Pancreas (tissue), 10 donors: ENCODE data around the gene WLS. TPM values are rescaled to one million over a fixed set of nuclear protein-coding genes. Genes with fewer than 3 reads are reported as not detected.

Experiments
- ATAC-seq, 4 donors: fragments of 200-7000 bp; cut with Tn5 transposase; one replicate each; pipeline versions ENCODE4 v1.8.0 to v1.9.1; 2020; ENCODE audit warnings: mild to moderate bottlenecking in 4 of 4, moderate library complexity in 4 of 4
- DNase-seq, 6 donors: peaks; one replicate each; pipeline ENCODE4 v3.0.0-alpha.2; 2020
- FAIRE-seq: peaks from 2 replicates; lab custom pipeline; 2012; peaks lifted over from hg19 to GRCh38; lab: Jason Lieb, UNC
- H3K27ac ChIP-seq, 4 donors: fragments of 200-600 bp; sonication (generic); 1 replicate in 3 of 4; 2 replicates in 1 of 4; pipeline versions ENCODE4 v1.5.0 to v1.8.0; 2020
- H3K27me3 ChIP-seq, 4 donors: fragments of 200-600 bp; one replicate each; pipeline ENCODE4 v1.8.0; 2021
- H3K36me3 ChIP-seq, 3 donors: fragments of 200-600 bp; sonication (generic) in 1 of 3; one replicate each; pipeline versions ENCODE4 v1.5.0 to v1.8.0; 2020 to 2021
- H3K4me1 ChIP-seq, 3 donors: fragments of 200-600 bp; one replicate each; pipeline ENCODE4 v1.8.0; 2021
- H3K4me3 ChIP-seq, 4 donors: fragments of 200-600 bp; sonication (generic) in 2 of 4; one replicate each; pipeline versions ENCODE4 v1.5.0 to v1.8.0; 2020 to 2021
- H3K9me3 ChIP-seq, 4 donors: fragments of 200-600 bp; one replicate each; pipeline ENCODE4 v1.8.0; 2021
- CTCF ChIP-seq, 4 donors: fragments of 200-600 bp; sonication (generic) in 3 of 4; IDR thresholded peaks; one replicate each; pipeline versions ENCODE4 v1.5.0 to v1.8.0; 2021; ENCODE audit warnings: antibody characterized with exemption in 4 of 4
- WGBS, 2 donors: extraction: QIAGEN DNeasy Blood & Tissue Kit; methylation state at CpG; one replicate each; pipeline ENCODE4 v1.1.7; 2013; 5-methylcytosine and 5-hydroxymethylcytosine counted together
- intact Hi-C, 3 donors: fragments of 100-400 bp; cut with DNase I; formaldehyde crosslinking; loops; one replicate each; pipeline versions ENCODE4 v1.11.1 to v1.14.2; 2022
- polyA plus RNA-seq, 2 donors: library from polyadenylated mRNA; stranded (reverse); fragments of 200-250 nt; gene quantifications; one replicate each; pipeline ENCODE4 v1.2.3, GENCODE V29; 2013
- total RNA-seq, 6 donors: library from RNA; stranded (reverse); fragmentation: NEBNext Ultra II Directional in 4 of 6; extraction: Animal tissue kit (Norgen Biotek cat#: 25700) in 4 of 6; gene quantifications; one replicate each; pipeline versions ENCODE4 v1.2.1 to v1.2.4, GENCODE V29; 2021 to 2023
- donor health status: healthy with polysubstance abuse.
- donor health status: DM: no; HTN: no; CAD: no; lungs with moderate emphysema.
- donor health status: DM: no; HTN: no; CAD: no.
- donor health status: control.
- donor health status: control.
- donor health status: Bipolar disorder and iron deficiency.
- donor health status: DM: yes; HTN: yes; CAD: no.
- donor health status: DM: no; HTN: no; CAD: no.
- donor health status: DM: no; HTN: no; CAD: no.
- donor health status: DM: yes; HTN: yes; CAD: no.

The WLS gene
- total and polyA plus RNA-seq, 8 donors = 32.5 to 121 (median 68.8) TPM

- DNase-seq (peak in 4 of 6 donors; percentile 51 to 68 (median 60)), FAIRE-seq (no peak), ATAC-seq (peak; percentile 74 to 80 (median 78))
- Histone ChIP-seq H3K36me3 (no peaks in the 10 kb centered on the region), H3K9me3 (no peaks in the 10 kb centered on the region), H3K27ac (peak overlapping the region in 3 of 4 donors; percentile 29 to 76 (median 71)), H3K4me1 (peaks cover 21 to 51% (median 46%) of the 10 kb centered on the region in 3 donors), H3K27me3 (no peaks in the 10 kb centered on the region), H3K4me3 (no peak overlapping the region)
- 8 to 14% methylated on average over 4 of the region's 4 CpGs for WGBS, 2 donors
- intact Hi-C loops = no loop called here
- TF ChIP-seq CTCF (IDR thresholded peaks at IDR 0.05) = peak in 1 of 4 donors; percentile 14
These were observed 27.2 kb downstream of the WLS start for GRCh38 chr1:68204977-68205630.

GRCh38 chr1:68202239-68202832 is 30.0 kb downstream of the WLS start:
- no peak for ATAC-seq
- Histone ChIP-seq H3K4me3 (no peak overlapping the region), H3K9me3 (no peaks in the 10 kb centered on the region), H3K27me3 (no peaks in the 10 kb centered on the region), H3K27ac (peak overlapping the region in 1 of 4 donors; percentile 29), H3K4me1 (peaks cover 40 to 69% (median 68%) of the 10 kb centered on the region in 3 donors), H3K36me3 (no peaks in the 10 kb centered on the region)
- DNase-seq = no peak
- FAIRE-seq = no peak
- intact Hi-C loops = no loop called here
- 82 to 90% methylated on average over 5 of the region's 5 CpGs for WGBS, 2 donors
- TF ChIP-seq CTCF (IDR thresholded peaks at IDR 0.05) = no peak

- 80 to 85% methylated on average over 7 of the region's 7 CpGs for WGBS, 2 donors
- intact Hi-C loops = no loop called here
- DNase-seq (no peak), ATAC-seq (no peak), FAIRE-seq (no peak)
- Histone ChIP-seq H3K27ac (no peak overlapping the region), H3K4me1 (peaks cover 46 to 72% (median 70%) of the 10 kb centered on the region in 3 donors), H3K4me3 (no peak overlapping the region), H3K36me3 (no peaks in the 10 kb centered on the region), H3K27me3 (no peaks in the 10 kb centered on the region), H3K9me3 (no peaks in the 10 kb centered on the region)
- TF ChIP-seq CTCF (IDR thresholded peaks at IDR 0.05) = no peak
These were observed 30.6 kb downstream of the WLS start for GRCh38 chr1:68201546-68202238.

GRCh38 chr1:68199603-68200002 is 32.7 kb downstream of the WLS start:
- FAIRE-seq (no peak), ATAC-seq (no peak), DNase-seq (no peak)
- intact Hi-C loops = no loop called here
- no peaks in the 10 kb centered on the region for H3K27me3 ChIP-seq
- no peaks in the 10 kb centered on the region for H3K9me3 ChIP-seq
- no peak overlapping the region for H3K4me3 ChIP-seq
- H3K36me3 ChIP-seq = no peaks in the 10 kb centered on the region
- H3K27ac ChIP-seq = peak overlapping the region in 1 of 4 donors; percentile 70
- WGBS, 2 donors = 74 to 76% methylated on average over 2 of the region's 2 CpGs
- no peak for TF ChIP-seq CTCF (IDR thresholded peaks at IDR 0.05)
- peaks cover 43 to 65% (median 63%) of the 10 kb centered on the region in 3 donors for H3K4me1 ChIP-seq
